K562 (cell line): Measurements from ENCODE around the gene PRMT3. TPM values are rescaled to one million over a fixed set of nuclear protein-coding genes. Genes with fewer than 3 reads are reported as not detected.

ENCODE experiments used
- CEBPG ChIP-seq, 3 experiments: fragments of 200-800 bp in 1 of 3; sonication (Bioruptor generic) in 1 of 3; sonication (generic) in 1 of 3; formaldehyde crosslinking in 1 of 3; IDR thresholded peaks in 2 of 3; conservative IDR thresholded peaks in 1 of 3; 2 replicates each; pipeline versions ENCODE4 v1.6.1 to v1.8.0; 2016 to 2022; ENCODE audit warnings: missing compliant biosample characterization in 2 of 3, missing genetic modification characterization in 2 of 3, mild to moderate bottlenecking in 1 of 3, missing genetic modification reagents in 1 of 3
- CHCHD3 ChIP-seq: fragments of 250-450 bp; sonication (Bioruptor Pico); IDR thresholded peaks from 2 replicates; pipeline ENCODE4 v2.1.2; 2022; ENCODE audit warnings: mild to moderate bottlenecking
- DIDO1 ChIP-seq: fragments of 450-650 bp; IDR thresholded peaks from 2 replicates; pipeline ENCODE4 v1.6.1; 2016; ENCODE audit warnings: low read depth, missing biosample characterization, missing genetic modification characterization
- HCFC1 ChIP-seq: IDR thresholded peaks from 2 replicates; pipeline ENCODE4 v1.6.1; 2012; ENCODE audit warnings: low read depth, low read length, improper control_type of control experiment
- KDM2B ChIP-seq: fragments of 250-450 bp; sonication (Bioruptor Pico); IDR thresholded peaks from 2 replicates; pipeline ENCODE4 v1.8.0; 2021; ENCODE audit warnings: mild to moderate bottlenecking, moderate library complexity
- MCM2 ChIP-seq: fragments of 450-650 bp; IDR thresholded peaks from 2 replicates; pipeline ENCODE4 v1.6.1; 2017; ENCODE audit warnings: low read depth, mild to moderate bottlenecking
- MEIS2 ChIP-seq: fragments of 450-650 bp; IDR thresholded peaks from 2 replicates; pipeline ENCODE4 v1.6.1; 2014; ENCODE audit warnings: mild to moderate bottlenecking; ENCODE audit not compliant: partially characterized antibody
- PYGO2 ChIP-seq: fragments of 450-650 bp; IDR thresholded peaks from 2 replicates; pipeline ENCODE4 v1.6.1; 2016; ENCODE audit warnings: mild to moderate bottlenecking, missing genetic modification characterization, moderate library complexity, missing compliant biosample characterization
- RBM17 ChIP-seq: fragments of 200-400 bp; formaldehyde crosslinking; IDR thresholded peaks from 2 replicates; pipeline ENCODE4 v1.6.1; 2017; ENCODE audit warnings: low read depth, mild to moderate bottlenecking, low read length, borderline replicate concordance
- SRF ChIP-seq, 2 experiments: fragments of 250-450, 450-650 bp in 1 of 2; sonication (Bioruptor Pico) in 1 of 2; sonication (generic) in 1 of 2; formaldehyde crosslinking; IDR thresholded peaks; 2 replicates each; pipeline versions ENCODE4 v1.5.0 to v1.5.1; 2020 to 2022; ENCODE audit warnings: mild to moderate bottlenecking in 1 of 2, missing genetic modification reagents in 1 of 2
- SRSF7 ChIP-seq: fragments of 200-400 bp; formaldehyde crosslinking; optimal IDR thresholded peaks from 2 replicates; pipeline ENCODE3; 2017; ENCODE audit warnings: mild to moderate bottlenecking, low read depth, low read length
- SRSF9 ChIP-seq: fragments of 200-400 bp; formaldehyde crosslinking; IDR thresholded peaks from 2 replicates; pipeline ENCODE4 v1.6.1; 2017; ENCODE audit warnings: low read depth, low read length, borderline replicate concordance
- TCFL5 ChIP-seq: fragments of 250-450 bp; sonication (Bioruptor Pico); conservative IDR thresholded peaks from 2 replicates; pipeline ENCODE4 v1.6.1; 2021; ENCODE audit warnings: mild to moderate bottlenecking, moderate library complexity, matching md5 sums
- TEAD2 ChIP-seq: fragments of 450-650 bp; IDR thresholded peaks from 2 replicates; pipeline ENCODE4 v1.6.1; 2016; ENCODE audit warnings: missing genetic modification characterization, control low read depth, missing compliant biosample characterization
- TRIM24 ChIP-seq, 2 experiments: fragments of 450-650 bp; IDR thresholded peaks; 2 replicates each; pipeline ENCODE4 v1.6.1; 2016
- ZKSCAN8 ChIP-seq: fragments of 200-800 bp; sonication (Bioruptor generic); IDR thresholded peaks from 2 replicates; pipeline ENCODE4 v1.6.1; 2016; ENCODE audit warnings: missing genetic modification characterization, missing compliant biosample characterization
- ZNF12 ChIP-seq: sonication (generic); formaldehyde crosslinking; IDR thresholded peaks from 2 replicates; pipeline ENCODE4 v1.4.0; 2020; ENCODE audit warnings: mild to moderate bottlenecking, missing genetic modification reagents
- ZNF124 ChIP-seq: sonication (generic); formaldehyde crosslinking; IDR thresholded peaks from 2 replicates; pipeline ENCODE4 v1.8.1; 2022; ENCODE audit warnings: missing genetic modification reagents
- ZNF23 ChIP-seq: fragments of 250-450 bp; sonication (Bioruptor Pico); IDR thresholded peaks from 2 replicates; pipeline ENCODE4 v1.4.0; 2020; ENCODE audit warnings: mild to moderate bottlenecking
- ZNF699 ChIP-seq: fragments of 250-450 bp; sonication (Bioruptor Pico); IDR thresholded peaks from 2 replicates; pipeline ENCODE4 v1.8.0; 2021; ENCODE audit warnings: mild to moderate bottlenecking, moderate library complexity; ENCODE audit not compliant: insufficient replicate concordance
- polyA plus RNA-seq, 8 experiments: library from polyadenylated mRNA; depleted of rRNA in 4 of 8; stranded (reverse) in 5 of 8; unstranded in 3 of 8; fragments of >200 nt; fragmentation: Nextera tagmentation in 2 of 8; fragmentation: Illumina TruSeq in 1 of 8; extraction: Ambion mirVana in 2 of 8; extraction: Trizol in 1 of 8; gene quantifications; 2 replicates each; pipeline versions ENCODE4 v1.2.1 to v1.2.3, GENCODE V29; 2011 to 2014; ENCODE audit warnings: inconsistent platforms in 1 of 8, missing spikeins in 1 of 8
- total RNA-seq, 7 experiments: library from RNA; depleted of rRNA in 6 of 7; stranded (reverse); fragments of >200 nt in 6 of 7; fragmentation: Illumina TruSeq in 2 of 7; extraction: Trizol in 2 of 7; gene quantifications; 2 replicates each; pipeline versions ENCODE4 v1.2.1 to v1.2.3, GENCODE V29; 2011 to 2021; ENCODE audit warnings: low replicate concordance in 1 of 7
- TF ChIP-seq, protein P1 (sequence below), 2 experiments: fragments of 450-650 bp in 1 of 2; sonication (generic) in 1 of 2; formaldehyde crosslinking; conservative IDR thresholded peaks; 2 replicates each; pipeline versions ENCODE4 v1.4.0 to v1.8.1; 2020 to 2022; ENCODE audit warnings: mild to moderate bottlenecking in 1 of 2, missing genetic modification reagents in 1 of 2
- TF ChIP-seq, protein P2 (sequence below): fragments of 200-800 bp; sonication (Bioruptor generic); IDR thresholded peaks from 2 replicates; pipeline ENCODE4 v1.6.1; 2017; ENCODE audit warnings: missing genetic modification characterization, missing compliant biosample characterization
- TF ChIP-seq, protein P3 (sequence below): fragments of 450-650 bp; formaldehyde crosslinking; IDR thresholded peaks from 2 replicates; pipeline ENCODE4 v1.4.0; 2022; ENCODE audit warnings: mild to moderate bottlenecking, moderate library complexity
- TF ChIP-seq, protein P4 (sequence below), 2 experiments: fragments of 450-650 bp in 1 of 2; sonication (generic) in 1 of 2; formaldehyde crosslinking in 1 of 2; IDR thresholded peaks in 1 of 2; conservative IDR thresholded peaks in 1 of 2; 2 replicates each; pipeline versions ENCODE4 v1.6.1 to v1.8.1; 2016 to 2023; ENCODE audit warnings: mild to moderate bottlenecking in 2 of 2, moderate library complexity in 2 of 2, inconsistent platforms in 1 of 2, missing genetic modification reagents in 1 of 2

PRMT3 gene
- total and polyA plus RNA-seq, 9 of the 15 experiments (the other 6 are each of a cell fraction or from before 2014, with no cell fraction given): 24.0 to 62.1 (median 44.7) TPM

DNA sequence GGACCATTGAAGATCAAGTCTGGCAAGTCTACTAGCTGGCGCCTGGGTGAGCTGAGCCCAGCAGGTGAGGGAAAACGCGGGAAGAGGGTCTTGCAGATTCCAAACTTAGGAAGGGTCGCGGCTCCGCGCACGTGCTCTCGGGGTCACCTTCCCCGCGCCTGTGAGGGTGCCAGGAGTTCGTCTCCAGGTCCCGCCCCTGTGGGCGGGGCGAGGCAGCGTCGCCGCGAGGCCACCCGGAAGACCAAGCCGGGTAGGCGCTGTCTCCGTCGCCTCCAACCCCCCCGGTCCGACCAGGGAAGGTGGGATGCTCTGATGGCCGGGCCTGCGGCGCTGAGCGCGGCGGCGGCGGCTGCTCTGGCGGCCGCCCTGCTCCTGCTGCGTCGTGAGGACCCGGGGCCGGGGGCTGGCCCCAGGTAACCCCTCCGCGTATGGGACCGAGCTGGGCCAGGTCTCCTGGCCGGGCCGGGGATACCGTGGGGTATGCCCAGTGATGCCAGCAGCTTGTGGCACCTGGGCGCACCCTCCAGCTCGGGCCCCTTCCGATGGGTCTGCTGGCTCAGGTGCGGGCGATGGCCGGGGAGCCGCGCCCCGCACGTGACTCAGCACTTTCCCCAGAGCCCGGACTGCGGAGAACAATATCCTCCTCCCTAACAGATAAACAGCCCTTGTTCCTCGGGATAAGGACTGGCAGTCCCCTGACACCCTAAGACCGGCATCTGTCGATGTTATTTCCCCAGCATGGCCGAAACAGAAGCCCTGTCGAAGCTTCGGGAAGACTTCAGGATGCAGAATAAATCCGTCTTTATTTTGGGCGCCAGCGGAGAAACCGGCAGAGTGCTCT is 23.8 kb upstream of the PRMT3 start, which contains the start of gene HTATIP2 (continued):
- no peak for TF ChIP-seq MEIS2
- TF ChIP-seq ZNF124 (CRISPR knock-in tag): no peak
- no peak; a peak in 1 of 4 replicates for TF ChIP-seq SRF (CRISPR knock-in tag; IDR thresholded peaks at IDR 0.05)
- TF ChIP-seq SRSF7: no peak
- TF ChIP-seq MCM2: no peak
- no peak for TF ChIP-seq ZNF699 (CRISPR knock-in tag)
- 0 out of 2 replicates have a peak, but pooled peaks have one; percentile 8 for TF ChIP-seq CHCHD3 (CRISPR knock-in tag)
- no peak for TF ChIP-seq TCFL5 (CRISPR knock-in tag)
- TF ChIP-seq, protein P1, sequence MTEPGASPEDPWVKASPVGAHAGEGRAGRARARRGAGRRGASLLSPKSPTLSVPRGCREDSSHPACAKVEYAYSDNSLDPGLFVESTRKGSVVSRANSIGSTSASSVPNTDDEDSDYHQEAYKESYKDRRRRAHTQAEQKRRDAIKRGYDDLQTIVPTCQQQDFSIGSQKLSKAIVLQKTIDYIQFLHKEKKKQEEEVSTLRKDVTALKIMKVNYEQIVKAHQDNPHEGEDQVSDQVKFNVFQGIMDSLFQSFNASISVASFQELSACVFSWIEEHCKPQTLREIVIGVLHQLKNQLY (CRISPR knock-in tag; conservative IDR thresholded peaks at IDR 0.05): no peak
- TF ChIP-seq KDM2B: 0 out of 2 replicates have a peak, but pooled peaks have one; percentile 43
- TF ChIP-seq, protein P2, sequence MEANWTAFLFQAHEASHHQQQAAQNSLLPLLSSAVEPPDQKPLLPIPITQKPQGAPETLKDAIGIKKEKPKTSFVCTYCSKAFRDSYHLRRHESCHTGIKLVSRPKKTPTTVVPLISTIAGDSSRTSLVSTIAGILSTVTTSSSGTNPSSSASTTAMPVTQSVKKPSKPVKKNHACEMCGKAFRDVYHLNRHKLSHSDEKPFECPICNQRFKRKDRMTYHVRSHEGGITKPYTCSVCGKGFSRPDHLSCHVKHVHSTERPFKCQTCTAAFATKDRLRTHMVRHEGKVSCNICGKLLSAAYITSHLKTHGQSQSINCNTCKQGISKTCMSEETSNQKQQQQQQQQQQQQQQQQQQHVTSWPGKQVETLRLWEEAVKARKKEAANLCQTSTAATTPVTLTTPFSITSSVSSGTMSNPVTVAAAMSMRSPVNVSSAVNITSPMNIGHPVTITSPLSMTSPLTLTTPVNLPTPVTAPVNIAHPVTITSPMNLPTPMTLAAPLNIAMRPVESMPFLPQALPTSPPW (CRISPR knock-in tag): peak; percentile 84
- TF ChIP-seq, protein P3, sequence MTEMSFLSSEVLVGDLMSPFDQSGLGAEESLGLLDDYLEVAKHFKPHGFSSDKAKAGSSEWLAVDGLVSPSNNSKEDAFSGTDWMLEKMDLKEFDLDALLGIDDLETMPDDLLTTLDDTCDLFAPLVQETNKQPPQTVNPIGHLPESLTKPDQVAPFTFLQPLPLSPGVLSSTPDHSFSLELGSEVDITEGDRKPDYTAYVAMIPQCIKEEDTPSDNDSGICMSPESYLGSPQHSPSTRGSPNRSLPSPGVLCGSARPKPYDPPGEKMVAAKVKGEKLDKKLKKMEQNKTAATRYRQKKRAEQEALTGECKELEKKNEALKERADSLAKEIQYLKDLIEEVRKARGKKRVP (CRISPR knock-in tag): no peak
- no peak for TF ChIP-seq CEBPG (CRISPR knock-in tag; IDR thresholded peaks at IDR 0.05)
- no peak for TF ChIP-seq CEBPG (tag; conservative IDR thresholded peaks at IDR 0.05 in 1 of 2, IDR thresholded peaks at IDR 0.05 in 1 of 2)
- TF ChIP-seq TRIM24 (IDR thresholded peaks at IDR 0.05): peak; percentile 12 to 33; a peak in 1 of 4 replicates
- TF ChIP-seq RBM17: no peak
- TF ChIP-seq SRSF9: no peak
- no peak for TF ChIP-seq ZKSCAN8 (CRISPR knock-in tag)
- TF ChIP-seq DIDO1 (tag): no peak
- no peak for TF ChIP-seq HCFC1
- TF ChIP-seq ZNF12 (CRISPR knock-in tag): no peak
- TF ChIP-seq, protein P4, sequence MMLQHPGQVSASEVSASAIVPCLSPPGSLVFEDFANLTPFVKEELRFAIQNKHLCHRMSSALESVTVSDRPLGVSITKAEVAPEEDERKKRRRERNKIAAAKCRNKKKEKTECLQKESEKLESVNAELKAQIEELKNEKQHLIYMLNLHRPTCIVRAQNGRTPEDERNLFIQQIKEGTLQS (IDR thresholded peaks at IDR 0.05): no peak
- TF ChIP-seq, protein P4 (CRISPR knock-in tag; conservative IDR thresholded peaks at IDR 0.05): no peak
- TF ChIP-seq ZNF23 (CRISPR knock-in tag): no peak
- 0 out of 2 replicates have a peak, but pooled peaks have one; percentile 47 for TF ChIP-seq TEAD2 (tag)
- no peak for TF ChIP-seq PYGO2
